Sigmoid colon (tissue), 7 donors: ENCODE results near the gene DDI2. TPM values are rescaled to one million over a fixed set of nuclear protein-coding genes. Genes with fewer than 3 reads are reported as not detected.

ENCODE experiments used
- DNase-seq: peaks from one replicate; pipeline ENCODE4 v3.0.0-alpha.2; 2019
- H3K27ac ChIP-seq, 4 donors: fragments of 200-600 bp; sonication (generic); one replicate each; pipeline ENCODE4 v1.5.1; 2016 to 2019; ENCODE audit warnings: mild to moderate bottlenecking in 1 of 4
- H3K27me3 ChIP-seq, 3 donors: fragments of 200-600 bp; sonication (generic); one replicate each; pipeline ENCODE4 v1.5.1; 2019; ENCODE audit warnings: mild to moderate bottlenecking in 1 of 3
- H3K36me3 ChIP-seq, 4 donors: fragments of 200-600 bp; sonication (generic); one replicate each; pipeline ENCODE4 v1.5.1; 2016 to 2019
- H3K4me1 ChIP-seq, 4 donors: fragments of 200-600 bp; sonication (generic); one replicate each; pipeline ENCODE4 v1.5.1; 2017 to 2019
- H3K4me3 ChIP-seq, 4 donors: fragments of 200-600 bp; sonication (generic); one replicate each; pipeline ENCODE4 v1.5.1; 2017 to 2019; ENCODE audit warnings: mild to moderate bottlenecking in 2 of 4, moderate library complexity in 1 of 4
- H3K9me3 ChIP-seq, 4 donors: fragments of 200-600 bp in 3 of 4; sonication (generic) in 3 of 4; one replicate each; pipeline versions ENCODE4 v1.5.1 to v1.6.1; 2013 to 2019
- EP300 ChIP-seq, 4 donors: sonication (generic); formaldehyde crosslinking; IDR thresholded peaks; one replicate each; pipeline ENCODE4 v1.6.1; 2017; ENCODE audit warnings: antibody characterized with exemption in 4 of 4
- POLR2A ChIP-seq, 2 donors: fragments of 450-650 bp; IDR thresholded peaks; one replicate each; pipeline ENCODE4 v1.6.1; 2016; ENCODE audit warnings: antibody characterized with exemption in 2 of 2, mild to moderate bottlenecking in 2 of 2, moderate library complexity in 2 of 2
- POLR2AphosphoS5 ChIP-seq, 4 donors: sonication (generic); formaldehyde crosslinking; IDR thresholded peaks; one replicate each; pipeline ENCODE4 v1.6.1; 2017; ENCODE audit warnings: antibody characterized with exemption in 4 of 4
- WGBS, 2 donors: extraction: QIAGEN DNeasy Blood & Tissue Kit; methylation state at CpG; one replicate each; pipeline ENCODE4 v1.1.7; 2013; 5-methylcytosine and 5-hydroxymethylcytosine counted together
- intact Hi-C: fragments of 100-400 bp; cut with DNase I; formaldehyde crosslinking; loops from one replicate; pipeline ENCODE4 v1.15.1; 2023
- polyA plus RNA-seq, 3 donors: library from polyadenylated mRNA; stranded (reverse); fragments of 200-250 nt; gene quantifications; one replicate each; pipeline ENCODE4 v1.2.3, GENCODE V29; 2013
- total RNA-seq, 4 donors: library from RNA; depleted of rRNA; stranded (reverse); fragments of >200 nt; gene quantifications; one replicate each; pipeline ENCODE4 v1.1.0, GENCODE V29; 2016
- TF ChIP-seq, protein P1 (sequence below), 4 experiments: fragments of 450-650 bp in 3 of 4; fragments of 200-600 bp in 1 of 4; IDR thresholded peaks; one replicate each; pipeline ENCODE4 v1.5.1; 2016 to 2019; ENCODE audit warnings: antibody characterized with exemption in 4 of 4, mild to moderate bottlenecking in 3 of 4, moderate library complexity in 2 of 4
- donor health status: healthy with polysubstance abuse.
- donor health status: Bipolar disorder and iron deficiency.
- donor health status: healthy.

Gene DDI2
- total and polyA plus RNA-seq, 7 donors = 3.0 to 27.3 (median 13.4) TPM

GRCh38 chr1:15680131-15680530 is 62.9 kb downstream of the DDI2 start:
- TF ChIP-seq EP300 (IDR thresholded peaks at IDR 0.05) = no peak
- peak in 1 of 4 donors; percentile 22 for TF ChIP-seq POLR2AphosphoS5 (IDR thresholded peaks at IDR 0.05)
- H3K27ac ChIP-seq = peak overlapping the region; percentile 32 to 57 (median 44)

GRCh38 chr1:15680561-15681348 is 63.5 kb downstream of the DDI2 start:
- TF ChIP-seq EP300 (IDR thresholded peaks at IDR 0.05) (peak in 2 of 4 donors; percentile 13 to 16), POLR2AphosphoS5 (IDR thresholded peaks at IDR 0.05) (peak in 1 of 4 donors; percentile 58), POLR2A (IDR thresholded peaks at IDR 0.05) (no peak)
- TF ChIP-seq, protein P1, sequence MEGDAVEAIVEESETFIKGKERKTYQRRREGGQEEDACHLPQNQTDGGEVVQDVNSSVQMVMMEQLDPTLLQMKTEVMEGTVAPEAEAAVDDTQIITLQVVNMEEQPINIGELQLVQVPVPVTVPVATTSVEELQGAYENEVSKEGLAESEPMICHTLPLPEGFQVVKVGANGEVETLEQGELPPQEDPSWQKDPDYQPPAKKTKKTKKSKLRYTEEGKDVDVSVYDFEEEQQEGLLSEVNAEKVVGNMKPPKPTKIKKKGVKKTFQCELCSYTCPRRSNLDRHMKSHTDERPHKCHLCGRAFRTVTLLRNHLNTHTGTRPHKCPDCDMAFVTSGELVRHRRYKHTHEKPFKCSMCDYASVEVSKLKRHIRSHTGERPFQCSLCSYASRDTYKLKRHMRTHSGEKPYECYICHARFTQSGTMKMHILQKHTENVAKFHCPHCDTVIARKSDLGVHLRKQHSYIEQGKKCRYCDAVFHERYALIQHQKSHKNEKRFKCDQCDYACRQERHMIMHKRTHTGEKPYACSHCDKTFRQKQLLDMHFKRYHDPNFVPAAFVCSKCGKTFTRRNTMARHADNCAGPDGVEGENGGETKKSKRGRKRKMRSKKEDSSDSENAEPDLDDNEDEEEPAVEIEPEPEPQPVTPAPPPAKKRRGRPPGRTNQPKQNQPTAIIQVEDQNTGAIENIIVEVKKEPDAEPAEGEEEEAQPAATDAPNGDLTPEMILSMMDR (IDR thresholded peaks at IDR 0.05) = no peak
- intact Hi-C loops = loop anchor here (5.0 kb wide), 1 partner anchor 78 kb away; no protein-coding TSS in a partner anchor
- WGBS, 2 donors = 67 to 91% methylated on average over 7 of the region's 7 CpGs
- Histone ChIP-seq H3K27me3 (no peaks in the 10 kb centered on the region), H3K9me3 (no peaks in the 10 kb centered on the region), H3K36me3 (no peaks in the 10 kb centered on the region), H3K4me1 (peaks cover 0 to 16% (median 14%) of the 10 kb centered on the region in 4 donors), H3K27ac (peak overlapping the region; percentile 32 to 57 (median 44)), H3K4me3 (no peak overlapping the region)
- DNase-seq = no peak

More at GRCh38 chr1:15680131-15680530, 62.9 kb downstream of the DDI2 start:
- 92 to 95% methylated on average over 11 of the region's 11 CpGs for WGBS, 2 donors
- H3K36me3 ChIP-seq = no peaks in the 10 kb centered on the region
- peaks cover 0 to 9% (median 7%) of the 10 kb centered on the region in 4 donors for H3K4me1 ChIP-seq
- H3K4me3 ChIP-seq = no peak overlapping the region
- DNase-seq = no peak
- intact Hi-C loops = loop anchor here (5.0 kb wide), 1 partner anchor 78 kb away; no protein-coding TSS in a partner anchor
- H3K9me3 ChIP-seq = no peaks in the 10 kb centered on the region
- no peaks in the 10 kb centered on the region for H3K27me3 ChIP-seq

- H3K9me3 ChIP-seq = no peaks in the 10 kb centered on the region
- TF ChIP-seq EP300 (IDR thresholded peaks at IDR 0.05) (no peak), POLR2AphosphoS5 (IDR thresholded peaks at IDR 0.05) (no peak), POLR2A (IDR thresholded peaks at IDR 0.05) (no peak)
- TF ChIP-seq, protein P1 (IDR thresholded peaks at IDR 0.05) = no peak
- DNase-seq = no peak
- H3K4me1 ChIP-seq = peaks cover 0 to 22% (median 16%) of the 10 kb centered on the region in 4 donors
- peak overlapping the region; percentile 6 to 57 (median 31) for H3K27ac ChIP-seq
- intact Hi-C loops = loop anchor here (5.0 kb wide), 1 partner anchor 79 kb away; no protein-coding TSS in a partner anchor
- no peaks in the 10 kb centered on the region for H3K36me3 ChIP-seq
- H3K4me3 ChIP-seq = no peak overlapping the region
- H3K27me3 ChIP-seq = no peaks in the 10 kb centered on the region
- WGBS, 2 donors = 86 to 87% methylated on average over 12 of the region's 12 CpGs
Measured at GRCh38 chr1:15681349-15682292, 64.4 kb downstream of the DDI2 start.

DNA sequence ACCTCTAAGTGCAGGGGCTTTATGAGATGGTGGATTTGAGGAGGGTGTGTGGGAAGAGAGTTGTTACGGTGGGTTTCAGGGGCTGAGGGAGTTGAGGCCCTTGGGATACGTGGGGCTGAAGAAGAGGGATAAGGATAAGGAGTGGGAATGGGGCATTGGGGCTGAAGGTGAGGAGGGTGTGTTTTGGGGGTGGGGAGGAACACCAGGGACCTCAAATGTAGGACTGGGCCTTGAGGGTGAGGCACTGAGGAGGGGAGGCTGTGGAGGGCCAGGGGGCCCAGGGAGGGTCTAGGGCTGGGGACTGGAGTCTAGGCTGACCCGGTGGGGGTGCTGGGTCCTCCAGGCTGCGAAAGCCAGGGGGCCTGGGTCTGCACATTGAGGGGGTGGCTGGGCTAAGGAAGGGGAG is 65.7 kb downstream of the DDI2 start:
- peaks cover 0 to 22% (median 16%) of the 10 kb centered on the region in 4 donors for H3K4me1 ChIP-seq
- no peaks in the 10 kb centered on the region for H3K36me3 ChIP-seq
- intact Hi-C loops = loop anchor here (5.0 kb wide), 1 partner anchor 81 kb away; no protein-coding TSS in a partner anchor
- H3K4me3 ChIP-seq = no peak overlapping the region
- TF ChIP-seq EP300 (IDR thresholded peaks at IDR 0.05) (no peak), POLR2A (IDR thresholded peaks at IDR 0.05) (no peak), POLR2AphosphoS5 (IDR thresholded peaks at IDR 0.05) (no peak)
- TF ChIP-seq, protein P1 (IDR thresholded peaks at IDR 0.05) = no peak
- H3K27me3 ChIP-seq = no peaks in the 10 kb centered on the region
- H3K27ac ChIP-seq = peak overlapping the region; percentile 90 to 97 (median 92)
- 90 to 92% methylated on average over 4 of the region's 4 CpGs for WGBS, 2 donors
- no peaks in the 10 kb centered on the region for H3K9me3 ChIP-seq
- no peak for DNase-seq
